HG02798 (cell line): ENCODE results near the gene CNOT6.

Experiments
- ATAC-seq: cut with Tn5 transposase; IDR thresholded peaks from one replicate; pipeline ENCODE4 v1.9.1; 2021; ENCODE audit warnings: mild to moderate bottlenecking; ENCODE audit not compliant: unreplicated experiment, poor library complexity

Gene CNOT6

DNA sequence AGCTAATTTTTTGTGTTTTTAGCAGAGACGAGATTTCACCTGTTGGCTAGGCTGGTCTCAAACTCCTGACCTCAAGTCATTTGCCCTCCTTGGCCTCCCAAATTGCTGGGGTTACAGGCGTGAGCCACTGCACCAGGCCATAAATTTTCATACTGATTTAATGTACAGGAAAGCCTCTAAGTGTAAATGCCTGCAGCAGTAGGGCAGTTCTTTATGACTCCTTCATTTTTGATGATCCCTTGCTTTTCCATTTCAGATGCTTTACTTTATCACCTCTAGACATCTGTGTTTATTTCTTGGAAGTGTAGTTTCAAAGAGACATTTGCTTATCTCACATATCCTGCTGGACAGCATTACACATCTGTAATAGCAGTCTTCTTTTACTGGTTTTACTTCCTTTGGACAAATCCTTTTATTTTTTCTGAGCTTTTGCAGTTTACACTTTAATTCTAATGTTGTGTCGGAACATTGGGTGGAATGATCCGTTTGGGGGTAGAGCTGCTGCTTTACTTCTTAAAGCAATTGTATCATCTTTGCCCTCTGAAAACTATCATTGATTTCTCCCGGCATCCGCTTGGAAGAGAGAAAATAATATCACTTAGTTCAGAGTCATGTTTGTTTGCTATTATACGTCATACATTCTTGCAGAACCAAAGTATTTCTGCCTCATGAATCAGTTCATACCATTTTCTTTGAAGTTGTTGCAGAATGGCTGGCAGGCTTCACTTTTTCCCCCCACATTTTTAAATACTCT lies 61.2 kb downstream of the CNOT6 start:
- ATAC-seq: no peak

DNA sequence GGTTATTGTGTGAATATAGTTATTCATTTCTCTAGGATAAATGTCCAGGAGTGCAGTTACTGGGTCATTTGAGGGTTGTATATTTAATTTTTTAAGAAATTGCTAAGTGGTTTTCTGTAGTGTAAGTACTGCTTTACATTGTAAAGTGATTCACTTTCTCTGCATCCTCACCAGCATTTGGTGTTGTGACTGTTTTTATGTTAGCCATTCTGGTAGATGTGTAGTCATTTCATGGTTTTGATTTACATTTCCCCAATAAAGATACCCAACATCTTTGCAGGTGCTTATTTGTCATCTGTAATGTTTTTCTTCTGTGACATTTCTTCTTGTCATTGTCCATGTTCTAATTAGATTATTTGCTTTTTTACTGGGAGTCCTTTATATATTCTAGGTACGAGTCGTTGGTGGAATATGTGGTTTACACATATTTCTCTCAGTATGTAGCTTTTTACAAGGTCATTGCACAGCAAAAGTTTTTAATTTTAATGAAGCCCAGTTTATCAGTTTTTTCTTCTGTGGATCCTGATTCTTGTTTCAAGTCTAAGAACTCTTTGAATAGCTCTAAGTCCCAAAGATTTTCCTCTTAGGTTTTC lies 63.1 kb downstream of the CNOT6 start:
- ATAC-seq: no peak

DNA sequence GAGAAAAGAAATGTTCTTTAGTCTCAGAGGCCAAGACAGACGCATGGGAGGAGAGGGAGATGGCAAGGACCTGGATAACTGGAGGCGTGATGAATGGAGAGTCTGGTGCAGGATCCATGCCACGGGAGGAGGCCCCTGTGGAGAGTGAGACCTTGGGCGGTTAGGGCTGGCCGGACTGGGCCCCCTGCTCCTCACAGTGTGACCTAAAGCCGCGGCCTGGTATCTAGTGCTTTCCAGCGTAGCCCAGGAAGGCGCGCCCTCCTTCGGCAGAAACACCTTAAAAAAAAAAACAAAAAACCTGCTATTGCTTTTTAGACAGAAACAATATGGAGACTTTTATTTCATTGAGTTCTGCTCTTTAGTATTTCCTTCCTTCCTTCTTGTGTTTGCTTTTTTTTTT lies 64.1 kb downstream of the CNOT6 start:
- ATAC-seq: no peak

DNA sequence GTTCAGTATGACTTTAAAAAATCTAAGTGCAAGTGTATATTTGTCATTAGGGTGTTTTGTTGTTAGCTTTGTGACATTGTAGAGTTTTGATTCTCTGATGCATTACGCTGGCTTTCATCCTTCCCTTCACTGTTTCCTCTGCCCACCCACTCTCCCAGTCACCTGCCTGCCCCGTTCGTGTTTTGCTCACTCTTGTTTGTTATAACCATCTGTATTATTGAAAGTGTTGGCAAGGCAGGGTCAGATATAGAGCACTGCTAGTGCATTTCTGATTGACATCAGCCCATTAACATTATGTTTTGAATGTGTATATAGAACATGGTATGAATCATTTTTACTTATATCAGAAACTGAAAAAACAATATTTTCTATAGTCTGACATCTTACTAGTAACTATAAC lies 69.8 kb downstream of the CNOT6 start:
- no peak for ATAC-seq

DNA sequence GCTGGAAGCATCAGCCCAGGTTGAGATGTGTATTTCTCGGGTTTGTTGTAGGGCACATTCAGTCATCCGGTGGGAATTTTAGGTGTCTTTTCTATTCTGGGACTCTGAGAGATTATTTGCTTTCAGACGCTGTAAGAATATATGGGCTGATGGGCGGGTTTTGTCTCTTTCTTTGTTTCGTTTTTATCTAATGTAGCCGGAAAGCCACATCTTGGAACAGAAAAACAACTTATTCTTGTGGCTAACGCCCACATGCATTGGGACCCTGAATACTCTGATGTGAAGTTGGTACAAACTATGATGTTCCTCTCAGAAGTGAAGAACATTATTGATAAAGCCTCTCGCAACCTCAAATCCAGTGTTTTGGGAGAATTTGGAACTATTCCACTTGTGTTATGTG lies 74.7 kb downstream of the CNOT6 start:
- no peak for ATAC-seq

DNA sequence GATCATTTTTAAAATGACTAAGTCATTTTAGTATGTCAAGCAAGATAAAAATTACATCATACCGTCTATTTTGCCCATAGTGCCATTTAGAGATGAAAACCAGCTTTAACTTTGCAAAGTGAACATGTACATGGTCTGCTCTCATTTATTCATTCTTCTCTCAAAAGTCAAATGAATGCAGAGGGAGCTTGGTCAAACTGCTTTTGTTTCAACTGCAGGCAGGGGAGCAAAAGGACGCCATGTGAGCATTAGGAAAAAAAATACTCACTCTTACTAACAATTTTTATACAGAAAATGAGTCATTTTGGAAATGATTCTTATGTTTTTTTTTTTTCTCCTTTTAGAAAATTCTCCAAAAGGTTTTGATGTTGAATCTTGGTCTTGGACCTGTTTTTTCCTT lies 81.4 kb downstream of the CNOT6 start:
- no peak for ATAC-seq

DNA sequence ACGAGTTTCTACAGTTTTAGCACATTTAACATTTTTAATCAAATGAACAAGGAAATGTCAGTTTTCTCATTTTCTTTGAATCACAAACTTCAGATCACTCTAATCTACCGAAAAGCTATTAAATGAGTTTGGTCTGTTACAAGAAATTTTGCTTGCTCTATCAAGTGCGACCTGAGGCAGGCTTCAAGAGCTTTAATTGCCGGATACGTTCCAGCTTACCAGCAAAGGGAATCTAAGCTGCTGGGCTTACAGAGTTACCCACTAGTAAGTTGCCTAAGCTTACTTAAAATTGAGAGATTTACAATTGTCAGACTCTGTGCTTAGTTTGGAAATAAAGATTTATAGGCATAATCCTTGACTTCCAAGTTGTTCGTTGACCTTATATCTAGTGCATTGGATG lies 86.5 kb downstream of the CNOT6 start:
- no peak for ATAC-seq

DNA sequence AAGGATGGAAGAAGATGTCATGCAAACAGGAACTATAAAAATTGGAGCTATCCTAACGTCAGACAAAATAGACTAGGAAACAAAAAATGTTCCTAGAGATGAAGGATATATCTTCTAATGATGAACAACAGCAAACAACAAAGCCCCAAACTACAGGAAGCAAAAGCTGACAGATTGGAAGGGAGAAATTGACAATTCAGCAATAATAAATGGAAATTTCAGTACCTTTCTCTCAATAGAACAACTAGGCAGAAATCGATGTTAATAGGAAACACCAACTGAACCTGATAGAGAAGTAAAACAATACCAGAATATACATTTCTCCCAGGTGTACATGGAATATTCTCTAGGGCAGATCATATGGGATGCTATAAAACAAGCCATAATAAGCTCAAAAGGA lies 89.6 kb downstream of the CNOT6 start:
- ATAC-seq: no peak

DNA sequence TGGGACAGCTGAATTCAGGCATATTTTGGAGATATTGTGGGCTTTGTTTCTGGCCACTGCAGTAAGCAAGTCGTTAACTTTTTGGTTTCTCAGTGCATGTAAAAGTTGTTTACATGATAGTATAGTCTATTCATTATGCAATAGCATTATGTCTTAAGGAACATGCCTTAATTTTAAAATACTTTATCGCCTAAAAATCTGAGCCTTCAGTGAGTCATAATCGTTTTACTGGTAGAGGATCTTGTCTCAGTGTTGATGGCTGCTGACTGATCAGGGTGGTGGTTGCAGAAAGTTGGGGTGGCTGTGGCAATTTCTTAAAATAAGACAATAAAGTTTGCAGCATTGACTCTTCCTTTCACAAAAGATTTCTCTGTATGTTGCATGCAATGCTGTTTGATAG lies 92.0 kb downstream of the CNOT6 start:
- no peak for ATAC-seq

DNA sequence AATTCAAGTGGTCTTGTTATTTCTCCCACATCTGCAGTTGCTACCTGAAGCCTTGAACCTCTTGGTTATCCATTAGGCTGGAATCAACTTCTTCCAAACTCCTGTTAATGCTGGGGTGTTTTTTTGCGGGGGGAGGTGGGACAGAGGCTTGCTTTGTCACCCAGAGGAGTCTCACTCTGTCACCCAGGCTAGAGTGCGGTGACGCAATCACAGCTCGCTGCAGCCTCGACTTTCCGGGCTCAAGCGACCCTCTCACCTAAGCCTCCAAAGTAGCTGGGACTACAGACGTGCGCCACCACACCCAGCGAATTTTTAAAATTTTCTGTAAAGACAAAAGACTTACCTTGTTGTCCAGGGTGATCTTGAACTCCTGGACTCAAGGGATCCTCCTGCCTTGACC lies 92.7 kb downstream of the CNOT6 start:
- ATAC-seq: no peak

DNA sequence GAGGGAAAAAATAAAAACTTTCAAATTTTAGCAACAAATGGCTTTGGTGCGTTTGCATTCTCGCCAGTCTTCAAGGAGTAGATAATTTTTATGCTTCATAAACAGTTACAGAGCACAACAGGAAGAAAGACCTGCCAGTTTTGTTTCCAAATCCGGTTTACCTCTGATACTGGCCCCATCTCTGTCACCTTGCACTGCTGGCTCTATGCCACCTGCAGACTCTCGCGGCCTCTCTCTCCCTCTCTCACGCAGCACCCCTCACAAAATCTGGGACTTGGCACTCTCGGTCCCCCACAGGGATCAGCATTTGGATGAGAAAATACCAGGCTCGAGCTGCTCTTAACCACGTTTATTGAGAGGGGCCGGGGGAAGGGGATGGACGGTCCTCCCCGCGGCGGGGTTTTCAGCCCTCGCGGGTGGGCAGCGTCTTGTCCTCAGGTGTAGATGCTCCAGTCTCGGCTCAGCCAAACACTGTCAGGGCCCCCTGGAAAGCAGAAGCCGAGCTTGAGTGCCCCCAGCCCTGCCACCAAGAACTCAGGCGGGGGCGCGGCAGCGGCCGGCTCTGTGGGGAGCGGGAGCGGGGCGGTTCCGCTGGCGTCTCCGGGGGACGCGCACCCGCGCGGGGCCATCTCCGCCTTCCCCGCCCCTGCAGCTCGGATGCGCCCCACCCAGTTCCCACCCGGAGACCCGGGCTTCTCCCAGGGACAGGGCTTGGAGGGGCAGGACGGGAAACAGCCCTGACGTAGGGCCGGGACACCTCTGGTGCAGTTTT lies 95.8 kb downstream of the CNOT6 start:
- ATAC-seq: no peak

DNA sequence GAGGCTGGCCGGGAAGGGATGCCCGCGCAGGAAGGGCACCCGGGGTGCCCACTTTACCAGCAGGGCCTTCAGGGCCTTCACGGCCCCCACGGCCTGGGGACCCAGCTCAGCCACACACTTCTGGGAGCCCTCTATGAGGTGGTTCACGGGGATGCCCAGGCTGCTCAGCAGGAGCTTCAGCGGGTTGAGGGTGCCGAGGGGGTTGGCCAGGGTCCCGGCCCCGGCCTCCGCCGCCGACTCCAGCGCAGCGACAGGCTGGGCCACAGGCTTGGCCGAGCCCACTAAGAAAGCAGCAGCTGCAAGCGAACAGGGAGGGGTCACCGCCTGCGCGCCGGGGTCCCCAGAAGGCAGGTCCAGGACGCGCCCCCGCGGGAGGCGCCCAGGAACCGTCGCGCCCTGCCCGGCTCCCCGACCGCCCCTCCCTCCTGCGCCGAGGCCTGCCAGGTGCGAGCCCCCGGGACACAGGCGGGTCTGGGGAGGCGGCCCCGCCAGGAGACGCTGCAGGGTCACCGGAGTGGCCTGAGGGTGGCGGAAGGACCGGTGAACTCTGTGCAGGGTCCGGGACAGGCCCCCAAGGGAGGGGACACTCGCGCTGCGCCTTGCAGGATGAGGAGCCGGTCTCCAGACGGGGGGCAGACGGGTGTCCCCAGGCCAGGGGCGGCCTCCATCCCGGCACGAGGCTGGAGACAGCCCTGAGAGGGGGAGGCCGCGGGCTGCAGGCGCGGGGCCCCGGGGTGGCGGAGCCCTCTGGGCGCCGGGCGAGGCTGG lies 96.5 kb downstream of the CNOT6 start:
- ATAC-seq: no peak

DNA sequence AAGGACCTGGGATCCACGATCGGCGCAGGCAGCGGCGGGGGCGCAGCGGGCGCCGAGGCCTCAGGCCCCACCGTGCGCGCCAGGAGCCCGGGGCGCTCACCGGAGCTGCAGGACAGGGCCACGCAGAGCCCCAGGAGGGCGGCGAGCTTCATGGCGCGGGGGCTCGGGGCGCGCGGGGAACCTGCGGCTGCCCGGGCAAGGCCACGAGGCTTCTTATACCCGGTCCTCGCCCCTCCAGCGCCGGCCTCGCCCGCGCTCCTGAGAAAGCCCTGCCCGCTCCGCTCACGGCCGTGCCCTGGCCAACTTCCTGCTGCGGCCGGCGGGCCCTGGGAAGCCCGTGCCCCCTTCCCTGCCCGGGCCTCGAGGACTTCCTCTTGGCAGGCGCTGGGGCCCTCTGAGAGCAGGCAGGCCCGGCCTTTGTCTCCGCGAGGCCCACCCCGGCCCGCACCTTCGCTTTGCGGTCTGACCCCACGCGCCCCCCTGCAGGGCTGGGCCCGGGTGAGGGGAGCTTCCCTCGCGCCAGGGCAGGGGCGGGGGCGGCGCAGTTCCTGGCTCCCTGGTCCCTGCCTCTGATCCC lies 97.2 kb downstream of the CNOT6 start, which contains the start of gene SCGB3A1:
TSS of gene SCGB3A1 (minus strand) at position 189 of the 577 bp plus-strand sequence. CDS start at position 152, 37 bp downstream.
- no peak for ATAC-seq

DNA sequence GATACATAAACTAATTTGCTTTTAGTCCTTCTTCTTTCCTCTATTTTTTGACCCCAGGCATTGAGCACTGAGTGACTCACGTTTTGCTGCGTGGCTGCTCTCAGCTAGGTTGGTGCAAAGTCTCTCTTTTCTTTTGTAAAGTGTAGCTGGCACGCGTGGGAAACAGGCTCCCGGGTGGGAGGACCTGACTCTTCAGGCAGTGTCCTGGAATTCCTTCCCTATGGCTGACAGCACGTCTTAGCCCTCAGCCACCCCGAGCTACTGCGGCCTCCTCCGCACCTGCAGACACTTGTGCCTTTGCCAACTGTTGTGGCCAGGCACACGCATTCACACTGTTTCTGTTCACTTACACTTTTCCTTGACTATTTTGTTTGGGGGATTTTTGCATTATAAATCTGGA lies 98.0 kb downstream of the CNOT6 start:
- no peak for ATAC-seq

DNA sequence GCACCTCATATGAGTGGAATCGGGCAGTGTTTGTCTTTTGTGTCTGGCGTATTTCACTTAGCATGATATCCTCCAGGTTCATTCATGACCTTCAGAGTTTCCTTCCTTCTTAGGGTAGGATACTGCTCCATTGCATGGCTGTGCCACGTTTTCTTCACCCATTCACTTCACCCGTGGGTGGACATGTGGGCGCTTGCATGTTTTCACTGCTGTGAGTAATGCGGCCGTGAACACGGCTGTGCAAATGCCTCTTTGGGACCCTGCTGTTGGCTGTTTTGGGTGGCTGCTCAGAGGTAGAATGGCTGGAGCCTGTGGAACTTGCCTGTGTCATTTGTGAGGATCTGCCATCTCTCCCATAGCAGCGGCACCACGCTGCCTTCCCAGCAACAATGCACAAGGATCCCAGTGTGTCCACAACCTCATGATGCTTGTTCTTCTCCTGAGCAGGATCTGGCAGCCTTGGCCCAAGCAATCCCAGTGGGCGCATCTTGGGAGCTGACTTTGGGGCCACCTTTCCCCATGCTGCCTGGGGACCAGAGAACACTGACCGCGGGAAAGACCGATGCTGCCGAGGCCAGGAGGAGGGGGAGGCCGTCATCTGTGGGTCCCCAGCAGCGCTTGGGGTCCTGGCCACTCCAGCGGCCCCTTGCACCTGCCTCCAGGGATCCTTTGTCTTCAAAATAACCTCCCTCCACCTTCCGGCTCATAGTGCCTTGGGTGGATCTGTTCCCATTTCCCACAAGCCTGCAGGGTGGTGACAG lies 99.4 kb downstream of the CNOT6 start:
- no peak for ATAC-seq

DNA sequence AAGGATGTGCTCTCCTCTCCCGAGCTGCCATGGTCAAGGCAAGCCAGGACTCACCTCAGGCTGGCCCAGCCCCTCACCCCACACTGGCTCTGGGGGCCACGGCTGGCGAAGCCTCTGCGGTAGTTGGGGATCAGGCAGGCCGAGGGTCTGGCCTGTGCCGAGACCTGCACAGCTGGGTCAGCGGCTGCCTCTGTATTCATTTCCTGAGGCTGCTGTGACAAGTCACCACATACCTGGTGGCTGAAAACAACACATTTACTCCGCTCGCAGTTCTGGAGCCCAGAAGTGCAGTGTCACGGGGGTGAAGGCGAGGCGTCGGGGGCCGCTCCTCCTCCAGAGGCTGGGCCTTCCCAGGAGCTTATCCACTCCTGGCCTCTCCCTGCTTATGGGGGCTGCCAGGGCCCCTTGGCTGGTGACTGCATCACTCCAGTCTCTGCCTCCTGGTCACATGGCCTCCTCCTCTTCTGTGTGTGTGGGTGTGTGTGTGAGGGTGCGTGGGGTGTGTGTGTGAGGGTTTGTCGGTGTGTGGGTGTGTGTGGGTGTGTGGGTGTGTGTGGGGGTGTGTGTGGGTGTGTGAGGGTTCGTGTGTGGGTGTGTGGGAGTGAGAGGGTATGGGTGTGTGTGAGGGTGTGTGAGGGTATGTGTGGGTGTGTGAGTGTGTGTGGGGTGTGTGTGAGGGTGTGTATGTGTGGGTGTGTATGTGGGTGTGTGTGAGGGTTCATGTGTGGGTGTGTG lies 100.3 kb downstream of the CNOT6 start:
- no peak for ATAC-seq

DNA sequence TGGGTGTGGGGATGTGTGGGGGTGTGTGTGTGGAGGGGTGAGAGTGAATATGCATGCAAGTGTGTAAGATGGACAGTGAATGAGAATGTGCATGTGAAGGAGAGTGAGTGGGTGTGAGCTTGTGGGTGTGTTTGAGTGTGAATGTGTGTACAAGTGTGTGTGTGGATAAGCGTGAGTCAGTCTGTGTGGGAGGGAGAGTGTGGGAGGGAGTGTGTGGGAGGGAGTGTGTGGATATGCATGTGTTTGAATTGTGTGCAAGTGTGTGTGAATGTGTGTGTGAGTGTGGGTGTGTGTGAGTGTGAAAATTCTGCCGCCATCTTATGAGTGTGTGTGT lies 100.8 kb downstream of the CNOT6 start:
- ATAC-seq: no peak

DNA sequence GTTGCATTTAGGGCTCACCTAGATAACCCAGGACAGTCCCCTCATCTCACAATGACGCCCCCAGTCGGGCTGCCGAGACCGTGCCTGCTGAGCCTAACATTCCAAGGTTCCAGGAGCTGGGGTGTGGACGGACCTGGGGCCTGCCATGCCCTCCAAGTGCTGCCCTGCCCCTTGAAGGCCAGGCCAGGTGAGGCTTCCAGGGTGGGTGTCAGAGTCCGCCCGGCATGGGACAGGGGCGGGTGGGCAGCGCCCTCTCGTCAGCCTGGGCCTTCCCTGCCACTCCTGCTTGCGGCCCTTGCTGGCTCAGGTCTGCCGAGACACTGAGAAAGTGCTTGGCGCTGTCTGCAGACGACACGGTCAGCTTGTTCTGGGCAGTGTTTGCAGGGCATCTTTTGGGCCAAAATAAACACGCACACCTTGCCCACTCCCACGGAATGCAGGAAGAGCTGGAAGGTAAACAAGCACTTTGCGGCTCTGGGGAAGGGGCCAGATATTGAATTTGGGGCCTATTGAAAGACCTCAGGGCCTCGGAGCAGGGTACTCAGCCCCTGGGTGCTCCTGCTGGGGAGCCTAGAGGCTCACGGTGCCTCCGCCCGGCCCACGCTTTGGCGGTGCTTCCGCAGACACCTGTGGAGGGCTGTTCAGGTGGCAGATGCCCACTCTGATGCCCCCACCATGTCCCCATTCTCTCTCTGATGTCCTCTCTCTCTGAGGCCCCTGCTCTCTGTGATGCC lies 101.4 kb downstream of the CNOT6 start:
- ATAC-seq: no peak
